IMR-90 (cell line): ENCODE measurements around the gene AFDN.

Experiments used
- CHD1 ChIP-seq: IDR thresholded peaks from 2 replicates; pipeline ENCODE4 v1.6.1; 2012; ENCODE audit warnings: low read depth, low read length, improper control_type of control experiment
- CTCF ChIP-seq: conservative IDR thresholded peaks from 2 replicates; pipeline ENCODE4 v1.5.1; 2012; ENCODE audit warnings: mild to moderate bottlenecking, low read depth, low read length, improper control_type of control experiment

GRCh38 chr6:167990016-167990945, 163.6 kb downstream of the AFDN start:
- no peak for TF ChIP-seq CTCF
- no peak for TF ChIP-seq CHD1
